Activated CD4-positive, CD25-positive, alpha-beta regulatory T cell (primary cell): ENCODE measurements around the gene EMC8.
A peak's percentile ranks its signal among the peaks of the same experiment; 100 is the strongest.
"Not testable (repeated sequence)": the region's sequence is repeated elsewhere in the genome, so short reads cannot be mapped to it uniquely, and the experiment has no call there.

ENCODE experiments used
- DNase-seq, 4 experiments: peaks; one replicate each; lab custom pipeline; 2025; lab: John Stamatoyannopoulos, UW

EMC8 gene

GRCh38 chr16:85799497-85800320 lies at the start of gene EMC8, which contains the start of gene COX4I1:
Gene EMC8, minus strand, starts transcription at chr16:85799544. Its CDS starts 249 bp downstream, at chr16:85799295.
Gene COX4I1, plus strand, starts transcription at chr16:85799695. Its CDS starts 1,511 bp downstream, at chr16:85801206.
- DNase-seq, result peak; percentile 82 to 89 (median 88)

- DNase-seq, result no peak
Observed at GRCh38 chr16:85848986-85849385, 49.6 kb upstream of the EMC8 start.

GRCh38 chr16:85847681-85848601 lies 48.6 kb upstream of the EMC8 start:
- DNase-seq, result no peak

GRCh38 chr16:85847036-85847435 lies 47.7 kb upstream of the EMC8 start:
- no peak for DNase-seq

- DNase-seq, result no peak
Observed at GRCh38 chr16:85846461-85846860, 47.1 kb upstream of the EMC8 start.

GRCh38 chr16:85845266-85845665 lies 45.9 kb upstream of the EMC8 start:
- no peak for DNase-seq

GRCh38 chr16:85844786-85845185 lies 45.4 kb upstream of the EMC8 start:
- no peak for DNase-seq

- no peak for DNase-seq
Observed at GRCh38 chr16:85844169-85844481, 44.8 kb upstream of the EMC8 start.

GRCh38 chr16:85843471-85844168 lies 44.3 kb upstream of the EMC8 start:
- DNase-seq, result no peak

- DNase-seq, result no peak
Observed at GRCh38 chr16:85842848-85843247, 43.5 kb upstream of the EMC8 start.

- DNase-seq, result no peak
Observed at GRCh38 chr16:85842435-85842834, 43.1 kb upstream of the EMC8 start.

GRCh38 chr16:85840801-85841200 lies 41.5 kb upstream of the EMC8 start:
- DNase-seq, result no peak

GRCh38 chr16:85840395-85840794 lies 41.1 kb upstream of the EMC8 start:
- no peak for DNase-seq

- no peak for DNase-seq
Observed at GRCh38 chr16:85839681-85840240, 40.4 kb upstream of the EMC8 start.

- DNase-seq, result no peak
Observed at GRCh38 chr16:85838876-85839585, 39.7 kb upstream of the EMC8 start.

- DNase-seq, result no peak
Observed at GRCh38 chr16:85838381-85838780, 39.0 kb upstream of the EMC8 start.

- not testable (repeated sequence) for DNase-seq
Observed at GRCh38 chr16:85837654-85838053, 38.3 kb upstream of the EMC8 start.

GRCh38 chr16:85836706-85837582 lies 37.6 kb upstream of the EMC8 start:
- no peak for DNase-seq

GRCh38 chr16:85835956-85836705 lies 36.8 kb upstream of the EMC8 start:
- no peak for DNase-seq
